Lower leg skin (tissue), 3 donors: ENCODE data around the gene TULP3.

Experiments used
- POLR2A ChIP-seq, 2 donors: fragments of 450-650 bp; IDR thresholded peaks; one replicate each; pipeline ENCODE4 v1.6.1; 2016 to 2017; ENCODE audit warnings: antibody characterized with exemption in 2 of 2, mild to moderate bottlenecking in 1 of 2, moderate library complexity in 1 of 2
- TF ChIP-seq, protein P1 (sequence below), 3 donors: fragments of 450-650 bp; IDR thresholded peaks; one replicate each; pipeline ENCODE4 v1.5.1; 2016; ENCODE audit warnings: antibody characterized with exemption in 3 of 3, mild to moderate bottlenecking in 3 of 3, moderate library complexity in 2 of 3

DNA sequence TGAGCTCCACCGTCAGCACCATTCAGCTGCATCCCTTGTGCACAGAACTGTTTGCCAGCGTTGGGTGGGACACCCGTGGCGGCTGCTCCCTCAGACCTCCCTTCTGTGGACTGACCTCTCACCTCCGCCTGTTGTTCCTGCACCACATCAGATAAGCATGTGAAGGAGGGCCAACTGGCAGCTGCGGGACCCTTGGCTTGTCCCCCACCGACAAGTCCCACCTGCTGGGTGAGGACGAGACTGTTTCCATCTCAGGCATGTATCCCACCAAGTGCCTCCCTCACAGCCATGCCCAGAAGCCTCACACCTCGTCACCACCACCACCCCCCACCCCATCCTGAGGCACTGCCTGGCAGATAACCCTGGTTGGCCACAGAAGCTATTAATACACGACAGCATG lies 49.9 kb downstream of the TULP3 start:
- TF ChIP-seq, protein P1, sequence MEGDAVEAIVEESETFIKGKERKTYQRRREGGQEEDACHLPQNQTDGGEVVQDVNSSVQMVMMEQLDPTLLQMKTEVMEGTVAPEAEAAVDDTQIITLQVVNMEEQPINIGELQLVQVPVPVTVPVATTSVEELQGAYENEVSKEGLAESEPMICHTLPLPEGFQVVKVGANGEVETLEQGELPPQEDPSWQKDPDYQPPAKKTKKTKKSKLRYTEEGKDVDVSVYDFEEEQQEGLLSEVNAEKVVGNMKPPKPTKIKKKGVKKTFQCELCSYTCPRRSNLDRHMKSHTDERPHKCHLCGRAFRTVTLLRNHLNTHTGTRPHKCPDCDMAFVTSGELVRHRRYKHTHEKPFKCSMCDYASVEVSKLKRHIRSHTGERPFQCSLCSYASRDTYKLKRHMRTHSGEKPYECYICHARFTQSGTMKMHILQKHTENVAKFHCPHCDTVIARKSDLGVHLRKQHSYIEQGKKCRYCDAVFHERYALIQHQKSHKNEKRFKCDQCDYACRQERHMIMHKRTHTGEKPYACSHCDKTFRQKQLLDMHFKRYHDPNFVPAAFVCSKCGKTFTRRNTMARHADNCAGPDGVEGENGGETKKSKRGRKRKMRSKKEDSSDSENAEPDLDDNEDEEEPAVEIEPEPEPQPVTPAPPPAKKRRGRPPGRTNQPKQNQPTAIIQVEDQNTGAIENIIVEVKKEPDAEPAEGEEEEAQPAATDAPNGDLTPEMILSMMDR (IDR thresholded peaks at IDR 0.05): no peak
- TF ChIP-seq POLR2A (IDR thresholded peaks at IDR 0.05): no peak
